Activated CD4-positive, alpha-beta T cell treated with anti-CD3 and anti-CD28 coated beads, Interleukin-2, amount 50 U/mL, for 4 hours (primary cell): ENCODE data around the gene KIAA1328.

Experiments used
- DNase-seq, 2 experiments: peaks; one replicate each; pipeline ENCODE4 v3.0.0-alpha.2; 2020

The KIAA1328 gene

GRCh38 chr18:37230768-37231167 is 401.8 kb downstream of the KIAA1328 start:
- no peak for DNase-seq

- no peak for DNase-seq
Measured at GRCh38 chr18:37231251-37231650, 402.3 kb downstream of the KIAA1328 start.

- DNase-seq, result no peak
Measured at GRCh38 chr18:37235583-37235982, 406.7 kb downstream of the KIAA1328 start.

DNA sequence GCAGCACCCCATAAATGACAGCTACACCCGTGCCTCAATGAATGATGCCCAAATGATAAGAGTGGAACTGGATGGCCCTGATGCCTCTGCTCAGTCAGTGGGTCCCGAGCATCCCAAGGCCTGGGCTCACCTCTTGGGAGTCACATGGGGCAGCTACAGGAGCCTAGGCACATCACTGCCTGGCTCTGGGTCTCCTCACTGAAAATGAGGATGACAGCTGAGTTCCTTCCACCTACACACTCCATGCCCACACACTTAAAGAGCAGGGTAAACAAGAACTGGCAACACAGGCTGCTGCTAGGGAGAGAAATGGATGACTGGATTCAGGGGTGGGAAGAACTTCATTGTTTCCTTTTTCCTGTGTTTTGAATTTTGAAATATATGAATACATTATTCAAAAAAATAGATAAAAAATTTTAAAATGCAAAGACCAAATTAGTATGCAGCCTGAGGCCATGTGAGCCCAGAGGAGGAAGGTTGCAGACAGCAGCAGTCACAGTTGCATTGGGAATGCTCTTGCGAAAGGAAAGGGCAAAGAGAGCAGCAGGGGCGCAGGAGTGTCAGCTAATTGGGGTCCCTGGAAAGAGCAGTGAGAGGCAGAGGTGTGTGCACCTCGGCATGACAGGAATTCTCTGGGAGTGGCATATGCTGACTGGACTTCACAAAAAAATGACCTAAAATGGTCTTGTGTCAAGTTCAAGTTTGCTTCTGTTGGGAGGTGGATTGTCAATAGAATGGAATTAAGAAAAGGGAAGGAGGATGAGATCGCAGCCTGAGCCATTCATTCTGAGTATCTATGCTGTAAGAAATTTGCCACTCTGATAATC is 409.6 kb downstream of the KIAA1328 start:
- DNase-seq, result no peak

DNA sequence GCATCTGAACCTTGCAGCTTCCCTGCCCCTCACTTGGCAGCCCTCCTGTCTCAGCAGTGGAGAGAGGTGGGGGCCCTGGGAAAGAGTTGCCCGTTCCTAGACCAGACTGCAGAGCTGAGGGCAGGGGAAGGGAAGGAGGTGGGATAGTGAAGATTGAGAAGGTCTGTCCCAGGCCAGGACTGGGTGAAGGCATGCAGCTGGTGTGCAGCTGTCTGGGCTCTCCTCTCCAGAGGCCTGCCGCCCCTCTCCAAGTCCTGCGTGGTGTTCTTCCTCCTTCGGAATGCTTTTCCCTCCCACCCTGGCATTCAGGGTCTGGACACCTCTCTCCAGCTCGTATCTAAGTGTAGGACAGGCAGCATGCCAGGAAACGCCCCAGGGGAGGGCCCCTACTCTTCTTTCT is 413.2 kb downstream of the KIAA1328 start:
- DNase-seq, result no peak

DNA sequence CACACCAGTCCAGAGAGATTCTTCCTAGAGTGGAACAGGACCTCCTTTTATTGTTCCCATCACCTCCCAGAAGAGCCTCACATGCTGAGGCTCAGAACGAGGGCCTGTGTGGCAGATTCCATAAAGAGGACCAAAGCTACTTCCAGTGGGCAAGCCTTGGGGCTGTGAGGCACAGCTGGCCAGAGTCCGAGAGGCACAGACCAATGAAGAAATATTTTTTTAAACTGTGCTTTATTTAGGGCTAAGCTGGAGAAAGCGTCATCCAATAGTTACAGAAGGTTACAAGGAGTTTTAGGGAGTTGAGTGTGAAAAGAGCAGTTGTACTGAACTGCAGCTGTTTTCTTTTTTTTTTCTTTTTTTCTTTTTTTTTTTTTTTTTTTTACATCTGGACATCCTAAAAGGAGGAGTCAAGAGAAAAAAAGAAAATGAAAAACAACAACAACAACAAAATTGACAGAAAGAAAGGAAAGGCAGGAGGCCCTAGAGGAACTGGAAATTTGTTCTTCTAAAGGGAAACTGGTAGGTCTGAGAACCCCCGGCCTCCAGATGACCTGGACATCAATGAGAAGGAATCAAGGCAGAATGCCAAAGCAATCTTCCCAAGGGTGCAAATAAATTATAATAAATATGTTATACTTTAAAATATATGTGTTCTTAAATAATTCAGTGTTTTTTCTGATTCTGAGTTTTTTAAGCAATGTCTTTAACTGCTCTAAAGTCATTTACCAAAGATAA is 414.1 kb downstream of the KIAA1328 start:
- DNase-seq, result no peak

DNA sequence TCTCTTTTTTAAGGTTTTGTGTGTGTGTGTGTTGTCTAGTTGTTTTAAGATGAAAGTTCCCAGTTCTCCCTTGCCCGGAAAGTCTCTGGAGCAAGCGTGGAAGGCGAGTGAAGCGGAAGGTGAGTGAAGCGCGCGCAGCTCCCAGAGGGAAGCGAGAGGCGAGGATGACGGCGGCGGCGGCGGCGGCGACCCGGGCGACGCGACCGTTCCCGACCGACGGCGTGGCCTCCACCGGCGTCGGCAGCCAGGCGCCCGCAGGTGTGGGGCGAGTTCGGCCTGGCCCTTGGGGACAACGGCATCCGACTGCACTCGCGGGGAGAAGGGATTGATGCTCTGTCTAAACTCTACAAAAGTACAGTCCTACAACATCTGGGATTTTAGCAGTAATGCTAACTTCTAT is 414.8 kb downstream of the KIAA1328 start:
- DNase-seq, result no peak

DNA sequence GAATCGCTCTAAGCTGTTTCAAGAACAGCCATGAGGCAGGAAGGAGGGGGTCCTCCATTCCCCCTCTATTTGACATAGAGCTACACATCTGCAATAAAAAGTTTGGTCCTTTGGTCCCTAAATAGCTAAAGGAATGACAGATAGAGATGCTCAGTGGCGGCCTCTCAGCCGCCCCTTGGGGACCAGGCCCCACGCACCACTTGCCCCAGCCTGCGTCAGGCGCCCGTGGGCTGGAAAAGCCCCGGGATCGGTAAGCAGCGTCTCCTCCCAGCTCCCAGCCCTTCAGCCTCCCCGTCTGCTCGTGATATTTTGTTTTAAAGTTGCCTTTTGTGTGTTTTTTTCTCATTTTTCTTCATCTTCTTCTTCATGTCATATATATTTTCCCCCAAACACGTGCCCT is 415.7 kb downstream of the KIAA1328 start:
- DNase-seq, result no peak

GRCh38 chr18:37246779-37247340 is 417.9 kb downstream of the KIAA1328 start:
- DNase-seq, result no peak

DNA sequence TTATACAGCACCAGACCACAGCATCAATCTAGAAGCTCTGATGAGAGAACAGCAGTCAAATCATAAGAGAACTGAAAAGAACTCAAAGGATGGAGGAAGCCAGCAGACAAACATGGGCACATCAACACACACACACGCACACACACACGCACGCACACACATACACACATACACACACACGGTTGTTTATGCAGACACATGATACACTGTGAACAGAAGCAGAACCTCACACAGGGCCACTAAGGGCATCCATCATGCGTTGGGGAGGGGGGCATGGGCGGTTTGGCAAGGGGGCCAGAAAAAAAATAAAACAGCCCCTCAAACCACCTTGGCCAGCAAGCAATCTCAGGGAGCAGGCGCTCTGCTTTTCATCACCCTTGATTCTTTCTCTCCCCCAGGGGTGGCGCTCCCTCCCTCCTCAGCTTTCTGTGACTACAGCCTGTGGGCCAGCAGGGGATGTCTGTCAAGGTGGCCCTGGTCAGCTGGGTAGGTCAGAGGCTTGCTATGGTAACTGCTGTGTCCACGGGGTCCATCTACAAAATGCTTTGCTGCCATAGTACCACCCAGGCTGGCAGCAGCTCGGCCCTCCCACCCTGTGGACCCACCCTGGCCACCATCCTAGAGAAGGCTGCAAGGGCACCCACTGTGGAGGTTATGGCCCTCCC is 418.7 kb downstream of the KIAA1328 start:
- DNase-seq, result no peak

- DNase-seq, result no peak
Measured at GRCh38 chr18:37248281-37248680, 419.4 kb downstream of the KIAA1328 start.

GRCh38 chr18:37249171-37249886 is 420.4 kb downstream of the KIAA1328 start:
- no peak for DNase-seq

DNA sequence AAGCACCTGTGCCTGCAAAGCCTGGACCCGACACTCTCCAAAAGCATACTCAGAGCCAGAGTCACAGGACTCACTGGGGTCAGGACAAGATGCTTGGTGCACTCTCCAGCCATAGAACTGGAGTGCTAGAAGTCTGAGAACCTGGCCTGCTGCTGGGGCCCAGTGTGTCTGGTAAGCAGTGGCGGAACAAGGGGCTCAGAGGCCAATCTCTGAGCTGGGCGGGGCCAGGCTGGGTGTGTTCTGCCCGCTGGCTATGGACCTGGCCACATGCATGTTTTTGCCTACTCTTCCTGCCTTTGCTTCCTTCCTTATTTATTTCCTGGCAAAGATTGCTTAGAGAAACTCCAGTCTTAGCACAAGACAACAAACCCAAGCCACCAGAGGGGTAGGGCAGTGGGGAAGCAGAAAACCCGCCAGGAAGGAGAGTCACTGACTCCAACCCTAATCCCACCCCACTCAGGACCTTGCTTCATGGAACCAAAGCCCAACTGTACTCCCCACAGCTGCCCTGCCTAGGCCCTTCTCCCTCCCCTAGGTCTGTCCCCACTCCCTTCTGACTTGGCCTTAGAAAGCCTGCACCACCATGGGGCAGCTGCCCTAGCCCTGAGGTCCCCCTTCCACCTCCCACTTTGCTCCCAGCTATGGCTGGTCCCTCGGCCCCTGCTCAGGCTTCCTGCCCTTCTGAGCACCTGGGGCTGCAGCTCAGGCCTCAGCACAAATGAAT is 421.1 kb downstream of the KIAA1328 start:
- DNase-seq, result no peak

GRCh38 chr18:37251679-37252078 is 422.8 kb downstream of the KIAA1328 start:
- no peak for DNase-seq

GRCh38 chr18:37252342-37252741 is 423.4 kb downstream of the KIAA1328 start:
- no peak for DNase-seq

- no peak for DNase-seq
Measured at GRCh38 chr18:37252854-37253393, 424.0 kb downstream of the KIAA1328 start.

DNA sequence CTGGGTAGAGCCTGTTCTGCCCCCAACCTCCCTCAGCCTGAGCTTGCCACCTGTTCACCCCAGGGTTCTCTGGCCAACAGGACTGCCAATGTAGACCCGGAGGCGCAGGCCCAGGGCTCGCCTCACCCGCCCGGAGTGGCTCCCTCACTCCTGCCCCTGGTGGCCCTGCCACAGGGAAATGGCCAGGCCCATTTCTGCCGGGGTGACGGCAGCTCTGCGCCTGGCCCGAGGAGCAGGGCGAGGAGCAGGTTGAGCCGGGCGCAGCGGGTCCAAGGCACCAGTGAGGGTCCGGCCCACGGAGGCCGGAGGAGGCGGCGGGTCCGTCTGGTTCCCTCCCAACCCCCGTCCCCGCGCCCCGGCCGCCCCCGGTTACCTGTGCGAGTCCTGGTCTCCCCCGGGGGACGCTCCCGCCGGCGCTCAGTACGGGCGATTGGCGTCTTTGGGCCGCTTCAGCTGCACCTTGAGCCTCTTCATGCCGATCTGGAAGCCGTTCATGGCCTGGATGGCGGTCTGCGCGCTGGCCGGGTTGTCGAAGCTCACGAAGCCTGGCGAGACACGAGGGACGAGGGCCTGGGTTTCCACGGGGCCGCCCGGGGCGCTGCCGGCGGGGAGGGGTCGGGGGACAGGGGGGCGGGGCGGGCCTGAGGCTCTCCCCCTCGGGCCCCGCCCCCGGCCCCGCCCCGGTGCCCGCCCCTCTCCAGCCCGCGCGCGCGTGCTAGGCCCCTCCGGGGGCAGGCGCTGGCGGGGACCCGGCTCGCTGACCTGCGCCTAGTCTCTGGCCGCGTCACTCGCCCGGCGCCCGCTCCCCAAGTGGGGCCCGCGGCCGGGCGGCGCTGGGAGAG is 424.7 kb downstream of the KIAA1328 start:
- DNase-seq, result no peak

- no peak for DNase-seq
Measured at GRCh38 chr18:37254236-37254754, 425.4 kb downstream of the KIAA1328 start.

GRCh38 chr18:37254973-37255372 is 426.0 kb downstream of the KIAA1328 start:
- no peak for DNase-seq

DNA sequence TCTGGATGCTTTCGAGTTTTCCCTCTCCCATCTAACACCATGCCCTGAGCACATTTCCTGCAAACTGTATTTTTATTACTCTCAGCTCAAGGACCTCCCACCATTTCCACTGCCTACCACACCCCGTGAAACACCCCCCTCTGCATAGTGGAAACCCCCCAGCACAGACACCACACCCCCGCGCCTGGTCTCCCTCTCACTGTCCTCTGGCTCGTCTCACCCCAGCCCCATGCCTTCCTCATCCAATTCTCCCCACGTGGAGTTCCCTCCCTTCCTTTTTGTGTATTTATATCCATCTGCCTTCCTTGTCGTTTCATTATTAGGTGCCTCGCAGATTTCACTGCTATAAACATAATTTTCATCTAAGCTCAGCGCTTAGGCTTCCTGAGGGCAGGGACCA is 429.2 kb downstream of the KIAA1328 start:
- DNase-seq, result no peak

- DNase-seq, result no peak
Measured at GRCh38 chr18:37258819-37259218, 429.9 kb downstream of the KIAA1328 start.
